RWPE2 (cell line): ENCODE results near the gene VASN.
A peak's percentile ranks its signal among the peaks of the same experiment; 100 is the strongest.

Experiments used
- ATAC-seq: fragments of 200-7000 bp; cut with Tn5 transposase; 3 replicates; pipeline ENCODE4 v1.9.1; 2021; ENCODE audit warnings: low read depth
- DNase-seq: peaks from one replicate; pipeline ENCODE4 v3.0.0-alpha.2; 2020; ENCODE audit warnings: low spot score
- H3K27ac ChIP-seq: fragments of 450-650 bp; 2 replicates; pipeline ENCODE4 v1.5.1; 2017; ENCODE audit warnings: mild to moderate bottlenecking; ENCODE audit not compliant: poor library complexity, severe bottlenecking
- H3K27me3 ChIP-seq: fragments of 250-450 bp; sonication (Bioruptor Pico); 2 replicates; pipeline ENCODE4 v1.5.1; 2021; ENCODE audit warnings: mild to moderate bottlenecking, moderate library complexity; ENCODE audit not compliant: insufficient read depth, poor library complexity, severe bottlenecking
- H3K36me3 ChIP-seq: fragments of 250-450 bp; sonication (Bioruptor Pico); 2 replicates; pipeline ENCODE4 v1.5.1; 2020; ENCODE audit warnings: low read depth, mild to moderate bottlenecking, moderate library complexity
- H3K4me1 ChIP-seq: fragments of 250-450 bp; sonication (Bioruptor Pico); 2 replicates; pipeline ENCODE4 v1.5.1; 2021; ENCODE audit warnings: mild to moderate bottlenecking, moderate library complexity; ENCODE audit not compliant: insufficient read depth, poor library complexity, severe bottlenecking
- H3K4me3 ChIP-seq: fragments of 250-450 bp; sonication (Bioruptor Pico); 2 replicates; pipeline ENCODE4 v1.5.1; 2021; ENCODE audit warnings: mild to moderate bottlenecking, moderate library complexity; ENCODE audit not compliant: severe bottlenecking
- H3K9me3 ChIP-seq: fragments of 250-450 bp; sonication (Bioruptor Pico); 2 replicates; pipeline ENCODE4 v1.5.1; 2021; ENCODE audit warnings: mild to moderate bottlenecking, moderate library complexity; ENCODE audit not compliant: severe bottlenecking
- TF ChIP-seq, protein P1 (sequence below): fragments of 450-650 bp; IDR thresholded peaks from one replicate; pipeline ENCODE4 v1.5.1; 2017; ENCODE audit warnings: mild to moderate bottlenecking, moderate library complexity; ENCODE audit not compliant: poor library complexity, severe bottlenecking

The VASN gene

GRCh38 chr16:4360538-4361021 lies 11.1 kb upstream of the VASN start:
- peak; percentile 59 for ATAC-seq
- Histone ChIP-seq H3K4me1 (no peaks in the 10 kb centered on the region), H3K4me3 (no peak overlapping the region), H3K9me3 (no peaks in the 10 kb centered on the region), H3K36me3 (no peaks in the 10 kb centered on the region; the same call in 1 of the 2 replicates), H3K27ac (no peak overlapping the region), H3K27me3 (no peaks in the 10 kb centered on the region)
- TF ChIP-seq, protein P1, sequence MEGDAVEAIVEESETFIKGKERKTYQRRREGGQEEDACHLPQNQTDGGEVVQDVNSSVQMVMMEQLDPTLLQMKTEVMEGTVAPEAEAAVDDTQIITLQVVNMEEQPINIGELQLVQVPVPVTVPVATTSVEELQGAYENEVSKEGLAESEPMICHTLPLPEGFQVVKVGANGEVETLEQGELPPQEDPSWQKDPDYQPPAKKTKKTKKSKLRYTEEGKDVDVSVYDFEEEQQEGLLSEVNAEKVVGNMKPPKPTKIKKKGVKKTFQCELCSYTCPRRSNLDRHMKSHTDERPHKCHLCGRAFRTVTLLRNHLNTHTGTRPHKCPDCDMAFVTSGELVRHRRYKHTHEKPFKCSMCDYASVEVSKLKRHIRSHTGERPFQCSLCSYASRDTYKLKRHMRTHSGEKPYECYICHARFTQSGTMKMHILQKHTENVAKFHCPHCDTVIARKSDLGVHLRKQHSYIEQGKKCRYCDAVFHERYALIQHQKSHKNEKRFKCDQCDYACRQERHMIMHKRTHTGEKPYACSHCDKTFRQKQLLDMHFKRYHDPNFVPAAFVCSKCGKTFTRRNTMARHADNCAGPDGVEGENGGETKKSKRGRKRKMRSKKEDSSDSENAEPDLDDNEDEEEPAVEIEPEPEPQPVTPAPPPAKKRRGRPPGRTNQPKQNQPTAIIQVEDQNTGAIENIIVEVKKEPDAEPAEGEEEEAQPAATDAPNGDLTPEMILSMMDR: no peak
- DNase-seq: no peak

DNA sequence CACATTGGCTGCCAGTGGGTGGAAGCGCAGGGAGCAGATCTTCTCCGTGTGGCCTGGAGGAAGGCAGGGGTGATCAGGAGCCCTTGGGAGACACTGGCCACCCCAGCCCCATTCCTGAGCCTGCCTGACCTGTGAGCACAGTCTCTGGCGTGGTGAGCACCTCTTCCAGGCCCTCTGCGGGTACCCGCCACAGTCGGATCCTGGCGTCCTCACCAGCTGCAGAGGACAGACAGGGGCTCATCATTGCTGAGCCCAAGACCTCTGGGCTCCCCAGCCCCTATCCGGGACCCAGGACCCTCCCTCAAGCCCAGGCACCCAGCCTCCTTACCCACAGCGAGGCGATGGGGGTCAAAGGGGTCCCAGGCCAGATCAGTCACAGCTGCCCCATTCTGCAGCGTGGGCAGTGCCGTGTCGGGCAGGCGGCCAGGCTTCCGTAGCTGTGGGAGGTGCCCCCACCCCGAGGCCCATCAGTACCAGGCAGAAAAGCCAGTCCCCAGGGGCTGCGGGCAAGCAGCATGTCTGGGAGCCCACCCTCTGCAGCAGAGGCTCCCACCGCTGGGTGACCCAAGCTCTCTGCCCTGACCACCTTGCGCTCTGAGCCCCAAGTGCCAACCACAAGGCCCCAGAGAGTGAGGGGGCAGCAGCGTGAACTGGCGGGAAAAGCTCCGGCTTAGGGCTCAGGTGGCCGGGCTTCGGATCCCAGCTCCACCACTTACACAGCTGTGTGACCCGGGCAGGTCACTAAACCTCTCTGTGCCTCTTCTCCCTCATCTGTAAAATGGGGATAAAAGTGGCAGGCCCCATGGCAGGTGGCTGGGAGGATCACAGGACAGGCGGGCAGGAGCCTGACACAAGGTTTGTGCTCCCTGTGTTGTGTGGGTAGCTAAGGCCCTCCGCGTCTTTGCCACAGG lies 10.4 kb upstream of the VASN start:
- Histone ChIP-seq H3K27ac (no peak overlapping the region), H3K27me3 (no peaks in the 10 kb centered on the region), H3K9me3 (no peaks in the 10 kb centered on the region), H3K4me1 (no peaks in the 10 kb centered on the region), H3K4me3 (no peak overlapping the region), H3K36me3 (no peaks in the 10 kb centered on the region; the same call in 1 of the 2 replicates)
- DNase-seq: no peak
- TF ChIP-seq, protein P1: no peak
- no peak; the same call in 2 of the 3 replicates for ATAC-seq

DNA sequence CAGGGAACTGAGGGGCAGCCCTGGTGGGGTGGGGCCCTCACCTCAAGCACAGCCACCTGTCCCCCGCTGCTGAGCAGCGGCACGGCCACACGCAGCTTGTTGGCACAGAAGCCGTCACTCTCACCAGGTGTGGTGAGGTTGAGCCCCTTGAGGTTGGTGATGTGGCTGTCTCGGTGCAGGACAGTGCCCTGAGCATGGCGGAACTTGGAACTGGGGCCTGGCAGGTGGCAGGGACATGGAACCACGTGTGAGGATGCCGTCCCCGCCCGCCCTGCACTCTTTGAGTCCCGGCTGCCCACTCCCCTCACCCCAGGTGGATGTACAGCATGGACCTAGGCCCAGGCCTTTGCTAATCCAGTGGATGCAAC lies 9.7 kb upstream of the VASN start:
- no peak for DNase-seq
- Histone ChIP-seq H3K27me3 (no peaks in the 10 kb centered on the region), H3K36me3 (no peaks in the 10 kb centered on the region; the same call in 1 of the 2 replicates), H3K27ac (no peak overlapping the region), H3K4me3 (no peak overlapping the region), H3K4me1 (peaks cover 2% of the 10 kb centered on the region), H3K9me3 (no peaks in the 10 kb centered on the region)
- TF ChIP-seq, protein P1: no peak
- ATAC-seq: no peak

DNA sequence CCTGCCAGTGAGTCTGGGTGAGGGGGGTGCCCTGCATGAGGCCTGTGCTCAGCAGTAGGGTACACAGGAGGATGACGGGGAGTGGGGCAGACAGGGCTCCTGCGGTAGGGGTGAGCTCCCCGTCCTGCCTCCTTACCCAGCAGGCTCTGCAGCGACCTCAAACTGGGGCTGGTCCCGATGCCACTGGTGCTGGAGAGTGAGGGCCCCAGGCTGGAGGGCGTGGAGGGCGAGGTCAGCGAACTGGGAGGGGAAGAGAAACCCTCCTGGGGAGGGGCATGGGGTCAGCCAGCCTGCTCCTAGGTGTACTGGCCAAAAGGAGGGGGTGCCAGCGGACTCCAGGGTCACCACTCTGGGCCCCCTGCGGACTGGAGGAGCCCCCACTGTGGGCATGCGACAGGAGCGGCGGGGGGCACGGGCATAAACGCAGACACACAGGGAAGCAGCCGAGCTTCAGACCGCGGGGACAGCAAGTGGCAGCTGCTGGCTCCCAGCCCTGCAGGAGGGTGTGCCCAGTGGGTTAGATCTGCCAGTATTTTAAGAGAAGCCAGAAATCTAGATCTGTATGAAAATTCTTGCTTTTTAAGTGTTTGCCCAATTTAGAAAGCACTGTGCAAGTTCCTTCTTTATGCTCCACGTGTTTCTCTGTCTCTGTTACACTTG lies 9.0 kb upstream of the VASN start:
- ATAC-seq (no peak), DNase-seq (no peak)
- H3K9me3 ChIP-seq: no peaks in the 10 kb centered on the region
- H3K4me1 ChIP-seq: peaks cover 7% of the 10 kb centered on the region
- TF ChIP-seq, protein P1: no peak
- no peaks in the 10 kb centered on the region for H3K27me3 ChIP-seq
- H3K27ac ChIP-seq: no peak overlapping the region
- no peaks in the 10 kb centered on the region; the same call in 1 of the 2 replicates for H3K36me3 ChIP-seq
- no peak overlapping the region for H3K4me3 ChIP-seq
